ENCODE data around the gene WFDC2.

The WFDC2 gene

GRCh38 chr20:45469336-45470261 is at the start of gene WFDC2:
TSS of gene WFDC2 (plus strand) at chr20:45469753. CDS start at chr20:45469782, 29 bp downstream.
- DNase-seq = no peak

DNA sequence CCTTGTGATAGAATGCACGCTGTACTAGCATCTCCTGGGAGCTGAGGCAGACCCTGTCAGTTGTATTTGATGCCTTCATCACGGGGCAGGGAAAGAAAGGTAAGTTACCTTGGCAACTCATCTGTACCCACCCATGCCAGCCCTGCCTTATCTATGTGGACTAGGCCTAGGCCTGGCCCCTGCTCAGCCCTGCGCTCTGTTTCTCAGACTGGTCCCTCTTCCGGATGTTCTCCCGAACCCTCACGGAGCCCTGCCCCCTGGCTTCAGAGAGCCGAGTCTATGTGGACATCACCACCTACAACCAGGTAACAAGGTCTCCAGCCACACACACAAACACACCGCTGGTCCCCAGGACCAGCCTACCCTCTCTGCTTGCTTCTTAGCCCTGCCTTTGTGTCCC is 49.4 kb upstream of the WFDC2 start:
- no peak for DNase-seq

DNA sequence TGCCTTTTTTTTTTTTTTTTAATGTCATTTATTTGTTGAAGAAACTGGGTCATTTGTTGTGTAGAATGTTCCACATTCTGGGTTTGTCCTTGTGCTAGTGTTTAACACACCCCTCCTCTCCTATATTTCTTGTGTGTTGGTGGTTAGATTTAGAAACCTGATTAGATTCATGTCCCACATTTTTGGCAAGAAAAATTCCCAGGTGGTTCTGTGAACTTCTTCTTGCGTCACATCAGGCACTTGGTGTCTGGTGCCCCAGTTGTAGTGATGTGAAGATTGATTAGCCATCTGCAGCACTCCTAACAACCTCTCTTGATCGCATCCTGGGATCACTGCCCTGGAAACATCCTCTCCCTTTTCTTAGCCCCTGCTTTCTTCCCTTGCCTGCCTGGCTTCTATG is 45.9 kb upstream of the WFDC2 start:
- no peak for DNase-seq

- no peak for DNase-seq
Measured at GRCh38 chr20:45425561-45425960, 44.0 kb upstream of the WFDC2 start.

DNA sequence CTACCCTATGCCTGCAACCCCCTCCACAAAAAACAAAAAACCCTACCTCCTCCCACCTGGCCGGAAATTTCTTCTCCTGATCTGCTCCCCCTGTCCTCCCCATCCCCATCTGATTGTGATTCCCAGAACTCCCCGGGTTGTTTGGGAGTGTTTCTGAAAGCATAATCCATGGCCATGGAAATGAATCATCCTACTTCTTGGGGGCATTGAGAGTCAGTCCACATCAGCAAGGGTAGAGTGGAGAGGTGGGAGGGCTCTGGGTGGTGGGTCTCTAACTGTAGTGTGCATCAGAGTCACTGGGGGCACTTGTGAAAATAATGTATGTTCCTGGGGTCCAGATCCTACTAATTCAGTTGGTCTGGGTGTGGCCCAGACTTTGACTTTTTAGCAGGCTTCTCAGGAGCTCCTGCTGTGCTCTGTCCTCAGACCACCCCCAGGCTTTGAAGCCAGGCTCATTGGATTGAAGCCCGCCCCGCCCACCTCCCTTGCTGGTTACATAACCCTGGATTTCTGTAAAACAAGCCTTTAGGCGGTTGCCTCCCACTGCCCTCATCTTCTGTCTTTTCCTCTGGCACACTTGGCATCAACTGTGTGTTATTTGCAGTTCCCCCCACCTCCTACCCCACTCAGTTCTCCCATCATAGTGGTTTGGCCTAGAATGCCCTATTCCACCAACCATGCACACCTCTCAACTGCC is 43.1 kb upstream of the WFDC2 start:
- DNase-seq = no peak

DNA sequence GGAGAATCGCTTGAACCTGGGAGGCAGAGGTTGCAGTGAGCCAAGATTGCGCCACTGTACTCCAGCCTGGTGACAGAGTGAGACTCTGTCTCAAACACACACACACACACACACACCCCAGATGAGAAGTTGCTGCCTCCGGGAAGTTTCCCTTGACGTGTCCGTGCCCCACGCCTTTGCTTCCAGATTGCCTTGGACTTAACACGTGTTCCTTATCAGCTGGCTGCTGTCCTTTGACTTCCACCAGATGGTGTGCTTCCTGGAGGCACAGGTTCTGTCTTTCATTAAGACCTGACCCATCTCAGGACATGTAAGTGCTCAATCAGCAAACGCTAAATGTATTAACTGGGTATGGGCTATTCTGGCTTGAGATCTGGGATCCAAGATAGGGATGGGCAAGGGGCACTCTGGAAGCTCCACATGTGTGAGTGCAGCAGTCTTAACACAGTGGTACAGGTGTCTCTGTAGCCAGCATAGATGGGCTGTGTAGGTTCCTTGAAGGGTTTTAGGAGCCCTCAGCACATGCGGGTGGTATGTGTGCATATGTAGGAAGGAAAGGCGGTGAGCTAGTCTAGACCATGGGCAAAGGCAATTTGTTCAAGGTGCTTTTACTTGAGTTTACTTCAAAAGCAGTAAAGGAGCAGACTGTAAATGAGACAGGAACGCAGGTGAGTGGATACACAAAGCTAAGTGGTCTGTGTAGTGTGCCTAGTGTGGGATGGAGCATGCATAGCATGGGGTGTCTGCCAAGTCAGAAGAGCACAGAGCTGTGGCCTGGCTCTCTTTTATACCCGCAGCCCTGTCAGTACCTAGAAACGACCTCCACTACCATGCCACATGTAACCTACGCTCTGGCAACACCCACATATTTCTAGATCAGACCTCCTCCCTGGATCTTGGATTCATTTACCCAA is 42.1 kb upstream of the WFDC2 start:
- no peak for DNase-seq

DNA sequence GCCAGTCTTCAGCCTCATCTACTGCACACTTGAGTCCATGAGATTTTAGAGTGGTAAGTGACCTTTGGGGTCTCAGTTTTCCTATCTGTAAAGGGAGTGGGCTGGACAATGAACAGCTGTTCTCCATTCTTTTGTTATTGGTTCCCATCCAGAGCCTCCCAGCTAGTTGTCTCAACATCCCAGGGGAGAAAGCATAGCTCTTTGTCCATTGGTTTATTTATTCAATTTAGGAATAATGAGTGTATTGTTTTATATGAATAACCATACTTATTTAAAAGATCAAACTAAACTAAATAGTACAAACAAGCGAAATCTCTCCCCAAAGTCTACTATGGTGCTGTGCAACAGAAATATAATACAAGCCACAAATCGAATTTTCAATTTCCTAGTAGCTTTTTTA is 39.9 kb upstream of the WFDC2 start:
- no peak for DNase-seq

DNA sequence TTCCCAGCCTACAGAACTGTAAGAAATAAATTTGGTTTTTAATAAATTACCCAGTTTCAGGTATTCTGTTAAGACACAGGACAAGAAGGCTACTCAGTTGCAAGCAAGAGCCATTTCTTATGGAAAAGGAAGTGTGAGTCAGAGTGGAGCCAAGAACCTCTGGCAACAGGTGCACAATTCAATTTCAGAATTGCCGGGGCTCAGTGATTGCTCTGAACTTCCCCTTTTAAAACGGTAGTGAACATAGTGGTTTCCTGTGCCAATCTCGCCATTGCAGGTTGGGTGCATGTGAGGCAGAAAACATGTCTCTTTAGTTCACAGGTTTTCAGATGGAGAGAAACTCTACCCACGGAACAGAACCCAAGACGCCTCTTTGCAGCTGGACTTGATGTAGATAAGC is 37.3 kb upstream of the WFDC2 start:
- DNase-seq = no peak

DNA sequence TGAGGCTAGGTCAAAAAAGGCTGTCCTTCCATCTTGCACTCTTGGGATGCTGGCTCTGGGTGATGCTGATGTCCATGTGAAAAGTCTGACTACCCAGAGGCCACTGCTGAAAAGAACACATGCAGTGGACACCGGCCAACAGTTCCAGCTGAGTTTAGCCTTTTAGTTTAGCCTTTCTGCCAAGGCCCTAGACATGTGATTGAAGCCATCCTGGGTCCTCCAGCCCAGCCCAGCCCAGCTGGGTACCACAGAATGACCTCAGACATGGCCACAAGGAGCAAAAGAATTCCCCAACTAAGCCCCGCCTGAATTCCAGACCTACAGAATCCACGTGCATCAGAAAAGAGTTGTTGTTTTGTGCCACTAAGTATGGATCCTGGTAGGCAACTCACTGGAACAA is 36.2 kb upstream of the WFDC2 start:
- DNase-seq = no peak

DNA sequence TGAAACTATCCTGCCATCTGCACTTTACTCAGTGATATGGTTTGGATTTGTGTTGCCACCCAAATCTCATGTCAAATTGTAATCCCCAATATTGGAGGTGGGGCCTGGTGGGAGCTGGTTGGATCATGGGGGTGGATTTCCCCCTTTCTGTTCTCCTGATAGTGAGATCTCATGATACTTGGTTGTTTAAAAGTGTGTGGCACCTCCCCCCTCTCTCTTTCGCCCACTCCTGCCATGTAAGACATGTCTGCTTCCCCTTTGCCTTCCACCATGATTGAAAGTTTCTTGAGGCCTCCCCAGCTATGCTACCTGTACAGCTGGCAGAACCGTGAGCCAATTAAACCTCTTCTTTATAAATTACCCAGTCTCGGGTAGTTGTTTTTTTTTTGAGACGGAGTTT is 35.6 kb upstream of the WFDC2 start:
- DNase-seq = peak; percentile 31

GRCh38 chr20:45436732-45437485 is 32.6 kb upstream of the WFDC2 start:
- DNase-seq = peak; percentile 88

DNA sequence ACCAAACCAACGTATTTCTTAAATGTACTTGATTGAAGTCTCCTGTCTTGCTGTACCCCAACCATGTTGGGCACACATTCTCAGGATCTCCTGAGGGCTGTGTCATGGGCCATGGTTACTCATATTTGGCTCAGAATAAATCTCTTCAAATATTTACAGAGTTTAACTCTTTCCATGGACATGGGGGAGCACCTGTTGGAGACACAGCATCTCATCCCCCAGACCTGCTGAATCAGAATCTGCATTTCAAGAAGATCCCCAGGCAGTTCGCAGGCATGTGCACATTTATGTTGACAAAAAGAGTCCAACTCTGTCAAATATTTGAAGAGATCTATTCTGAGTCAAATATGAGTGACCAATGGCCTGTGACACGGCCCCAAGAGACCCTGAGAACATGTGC is 29.1 kb upstream of the WFDC2 start:
- no peak for DNase-seq

DNA sequence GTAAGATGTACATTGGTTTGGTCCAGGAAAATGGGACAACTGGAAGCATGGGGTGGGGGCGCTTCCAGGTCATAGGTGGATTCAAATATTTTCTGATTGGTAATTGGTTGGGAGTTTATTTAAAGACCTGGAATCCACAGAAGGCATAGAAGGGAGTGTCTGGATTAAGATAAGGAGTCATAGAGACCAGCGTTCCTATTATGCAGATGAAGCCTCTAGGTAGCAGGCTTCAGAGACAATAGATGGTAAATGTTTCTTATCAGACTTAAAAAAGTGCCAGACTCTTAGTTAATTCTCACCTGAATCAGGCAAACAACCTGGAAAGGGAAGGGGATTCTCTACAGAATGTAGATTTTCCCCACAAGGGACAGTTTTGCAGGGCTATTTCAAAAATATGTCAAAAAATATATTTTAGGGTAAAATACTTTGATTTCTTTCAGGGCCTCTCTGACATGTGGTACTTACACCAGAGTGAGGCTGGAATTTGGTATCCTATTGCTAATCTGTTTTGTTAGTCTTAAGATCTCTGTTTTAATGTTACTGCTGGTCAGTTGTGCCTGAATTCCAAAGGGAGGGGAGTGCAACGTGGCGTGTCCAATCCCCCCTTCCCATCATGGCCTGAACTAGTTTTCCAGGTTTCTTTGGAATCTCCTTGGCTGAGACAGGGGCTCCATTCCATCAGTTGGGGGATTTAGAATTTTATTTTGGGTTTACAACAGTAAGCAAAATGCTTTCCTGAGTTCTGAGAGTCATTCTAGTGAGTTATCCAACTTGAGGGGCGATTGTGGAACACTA is 28.5 kb upstream of the WFDC2 start:
- DNase-seq = no peak

DNA sequence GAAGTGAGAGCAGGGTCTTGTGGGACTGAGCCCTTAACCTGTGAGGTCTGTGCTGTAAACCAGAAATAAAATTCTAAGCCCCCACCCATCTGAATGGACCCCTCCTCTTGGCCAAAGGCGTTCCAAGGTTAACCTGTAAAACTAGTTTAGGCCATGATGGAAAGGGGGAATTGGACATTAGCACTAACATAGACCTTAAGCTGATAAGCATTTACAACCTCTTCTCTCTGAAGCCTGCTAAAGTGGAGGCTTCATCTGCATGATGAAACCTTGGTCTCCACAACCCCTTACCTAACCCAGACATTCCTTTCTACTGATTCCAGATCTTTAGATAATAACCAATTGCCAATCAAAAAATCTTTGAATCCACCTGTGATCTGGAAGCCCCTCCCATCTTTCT is 27.8 kb upstream of the WFDC2 start:
- no peak for DNase-seq

DNA sequence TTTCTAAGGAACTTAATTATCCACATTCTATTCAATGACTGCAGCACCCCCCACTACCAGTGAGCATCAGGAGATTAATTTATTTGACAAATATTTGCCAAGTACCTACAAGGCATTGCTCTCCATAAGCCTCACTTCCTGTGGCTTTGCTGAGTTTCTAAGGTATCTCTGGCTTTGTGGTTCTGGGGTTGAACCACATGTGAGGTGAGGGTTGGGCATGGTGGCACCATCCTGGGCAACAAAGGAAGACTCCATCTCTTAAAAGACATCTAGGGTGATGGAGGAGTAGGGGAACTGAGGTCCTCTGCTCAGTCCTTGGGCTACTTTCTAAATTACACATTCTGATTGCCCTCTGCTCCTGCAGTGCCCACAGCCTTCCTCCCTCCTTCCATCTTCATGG is 25.5 kb upstream of the WFDC2 start:
- DNase-seq = no peak

- peak; percentile 52 for DNase-seq
Measured at GRCh38 chr20:45445805-45446562, 23.6 kb upstream of the WFDC2 start.

GRCh38 chr20:45448270-45448669 is 21.3 kb upstream of the WFDC2 start:
- DNase-seq = no peak

GRCh38 chr20:45449528-45449927 is 20.0 kb upstream of the WFDC2 start:
- no peak for DNase-seq

DNA sequence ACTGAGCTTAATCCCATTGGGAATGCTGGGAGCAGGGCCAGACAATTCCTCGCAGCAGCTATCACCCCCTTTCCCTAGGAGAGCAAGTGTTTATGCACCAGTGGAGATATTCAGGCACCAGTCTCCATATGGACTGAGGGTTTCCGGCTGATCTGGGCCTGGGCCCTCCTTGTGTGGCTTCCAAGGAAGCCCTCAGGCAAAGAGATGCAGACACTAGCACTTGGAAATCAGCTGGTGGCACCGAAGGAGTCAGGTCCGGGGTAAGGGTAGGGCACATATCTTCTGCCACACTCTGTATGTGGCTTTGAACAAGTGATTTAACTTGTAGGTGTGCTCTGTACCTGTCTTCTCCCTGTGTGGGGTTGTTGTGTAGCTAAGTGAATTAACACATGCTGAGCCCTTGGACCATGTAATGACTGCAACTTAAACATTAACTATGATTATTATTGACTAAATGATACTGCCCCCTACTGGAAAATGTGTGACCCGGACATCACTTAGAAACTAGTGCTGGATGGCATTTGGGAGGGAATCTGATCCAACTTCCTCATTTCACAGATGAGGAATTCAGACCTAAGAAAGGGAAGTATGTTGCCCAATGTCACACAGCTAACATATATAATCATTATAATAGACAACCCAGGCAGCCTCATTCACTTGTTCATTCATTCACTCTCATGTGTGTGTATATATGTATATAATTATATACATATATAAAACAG is 19.3 kb upstream of the WFDC2 start:
- peak; percentile 95 for DNase-seq

DNA sequence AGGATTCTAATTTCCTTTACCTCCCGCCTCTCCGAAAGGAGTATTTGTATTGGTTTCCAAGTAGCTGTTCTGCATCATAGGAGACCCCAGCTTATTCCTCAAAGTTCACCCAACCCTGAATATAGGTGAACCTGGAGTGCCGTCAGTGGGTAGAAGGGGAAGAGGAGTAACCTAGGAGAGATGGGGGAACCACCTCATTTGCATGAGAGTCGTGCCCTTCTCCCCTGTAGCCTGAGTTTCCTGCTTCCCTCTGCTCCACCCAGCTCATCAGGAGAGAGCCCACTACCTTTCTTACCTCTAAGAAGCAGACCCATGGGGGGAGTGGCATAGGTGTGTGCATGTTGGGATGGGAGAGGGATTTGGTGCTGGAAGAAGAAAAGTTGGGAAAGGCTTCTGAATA is 17.3 kb upstream of the WFDC2 start:
- DNase-seq = peak; percentile 26
